Measurements from ENCODE around the gene MAML1. TPM values are rescaled to one million over a fixed set of nuclear protein-coding genes. Genes with fewer than 3 reads are reported as not detected.

Gene MAML1
- total RNA-seq, 1 donor from 2014 or later, result 26.0 TPM

DNA sequence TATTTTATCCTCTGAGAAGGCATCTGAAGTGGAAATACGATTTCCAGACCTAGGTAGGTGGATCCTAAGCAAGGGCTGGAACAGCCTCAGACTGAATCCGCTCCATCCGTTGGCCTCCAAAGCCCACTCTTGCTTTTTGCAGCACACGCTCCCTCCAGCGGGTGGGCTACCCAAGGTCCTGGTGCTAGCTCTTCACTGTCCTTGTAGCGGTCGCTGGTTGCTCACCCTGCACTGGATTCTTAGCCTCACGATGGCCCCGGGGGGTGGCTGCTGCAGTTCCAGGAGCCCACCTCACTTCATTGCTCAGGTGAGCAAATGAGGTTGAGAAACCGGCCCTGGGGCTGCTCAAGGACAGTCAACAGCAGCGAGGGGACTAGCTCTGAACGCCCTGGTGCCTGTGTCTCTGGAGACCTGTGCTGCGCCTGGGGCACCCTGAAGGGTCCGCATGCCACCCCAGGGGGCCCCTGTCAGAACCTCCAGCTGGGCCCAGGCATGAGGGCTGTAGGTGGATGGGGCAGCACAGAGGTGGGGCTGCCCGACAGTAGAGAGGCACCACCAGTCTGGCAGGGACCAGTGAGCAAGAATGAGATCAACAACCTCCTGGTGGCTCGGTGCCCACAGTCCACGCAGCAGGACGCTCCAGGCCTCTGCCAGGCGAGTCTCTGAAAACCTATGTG, 69.7 kb downstream of the MAML1 start:
- Histone ChIP-seq H3K27ac (ENCODE audit: low read depth, low read length) (no peak overlapping the region), H2AFZ (ENCODE audit: low read depth, low read length) (no peak overlapping the region), H3K36me3 (ENCODE audit: insufficient read depth, low read length) (no peaks in the 10 kb centered on the region), H3K9me3 (ENCODE audit: insufficient read depth, low read depth, low read length) (no peaks in the 10 kb centered on the region), H3K4me2 (ENCODE audit: low read length) (no peak overlapping the region), H3K4me3 (ENCODE audit: insufficient read depth, low read depth, low read length) (no peak overlapping the region), H3K9ac (ENCODE audit: low read length) (no peak overlapping the region), H3K4me1 (ENCODE audit: insufficient read depth, low read length) (peaks cover 21% of the 10 kb centered on the region), H3K27me3 (ENCODE audit: insufficient read depth, low read length) (no peaks in the 10 kb centered on the region), H4K20me1 (ENCODE audit: insufficient read depth, low read length) (peaks cover 61% of the 10 kb centered on the region), H3K79me2 (ENCODE audit: insufficient read depth, low read length) (peaks cover 43% of the 10 kb centered on the region)
- Mint-ChIP-seq H3K36me3 (ENCODE audit: low read depth, unreplicated experiment) (peaks cover 14% of the 10 kb centered on the region), H3K27me3 (ENCODE audit: low read depth, unreplicated experiment) (no peaks in the 10 kb centered on the region), H3K9me3 (ENCODE audit: unreplicated experiment) (no peaks in the 10 kb centered on the region), H3K4me1 (ENCODE audit: low read depth, unreplicated experiment) (peaks cover 14% of the 10 kb centered on the region), H3K27ac (ENCODE audit: unreplicated experiment) (no peak overlapping the region), H3K4me3 (ENCODE audit: unreplicated experiment) (no peak overlapping the region)
- DNase-seq (ENCODE audit: low read depth) (no peak), FAIRE-seq (no peak)
- no peak for TF ChIP-seq EZH2 (IDR thresholded peaks at IDR 0.05; ENCODE audit: insufficient read depth, low read length)
- TF ChIP-seq, protein P1, sequence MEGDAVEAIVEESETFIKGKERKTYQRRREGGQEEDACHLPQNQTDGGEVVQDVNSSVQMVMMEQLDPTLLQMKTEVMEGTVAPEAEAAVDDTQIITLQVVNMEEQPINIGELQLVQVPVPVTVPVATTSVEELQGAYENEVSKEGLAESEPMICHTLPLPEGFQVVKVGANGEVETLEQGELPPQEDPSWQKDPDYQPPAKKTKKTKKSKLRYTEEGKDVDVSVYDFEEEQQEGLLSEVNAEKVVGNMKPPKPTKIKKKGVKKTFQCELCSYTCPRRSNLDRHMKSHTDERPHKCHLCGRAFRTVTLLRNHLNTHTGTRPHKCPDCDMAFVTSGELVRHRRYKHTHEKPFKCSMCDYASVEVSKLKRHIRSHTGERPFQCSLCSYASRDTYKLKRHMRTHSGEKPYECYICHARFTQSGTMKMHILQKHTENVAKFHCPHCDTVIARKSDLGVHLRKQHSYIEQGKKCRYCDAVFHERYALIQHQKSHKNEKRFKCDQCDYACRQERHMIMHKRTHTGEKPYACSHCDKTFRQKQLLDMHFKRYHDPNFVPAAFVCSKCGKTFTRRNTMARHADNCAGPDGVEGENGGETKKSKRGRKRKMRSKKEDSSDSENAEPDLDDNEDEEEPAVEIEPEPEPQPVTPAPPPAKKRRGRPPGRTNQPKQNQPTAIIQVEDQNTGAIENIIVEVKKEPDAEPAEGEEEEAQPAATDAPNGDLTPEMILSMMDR (IDR thresholded peaks at IDR 0.05; ENCODE audit: insufficient read depth, low read depth, low read length), result no peak

- H3K4me1 Mint-ChIP-seq (ENCODE audit: low read depth, unreplicated experiment), result peaks cover 14% of the 10 kb centered on the region
- no peak overlapping the region for H3K4me3 ChIP-seq (ENCODE audit: insufficient read depth, low read depth, low read length)
- peaks cover 21% of the 10 kb centered on the region for H3K4me1 ChIP-seq (ENCODE audit: insufficient read depth, low read length)
- no peaks in the 10 kb centered on the region for H3K9me3 Mint-ChIP-seq (ENCODE audit: unreplicated experiment)
- H3K9ac ChIP-seq (ENCODE audit: low read length), result no peak overlapping the region
- DNase-seq (ENCODE audit: low read depth), result no peak
- H3K27me3 Mint-ChIP-seq (ENCODE audit: low read depth, unreplicated experiment), result no peaks in the 10 kb centered on the region
- H3K27ac Mint-ChIP-seq (ENCODE audit: unreplicated experiment), result no peak overlapping the region
- no peaks in the 10 kb centered on the region for H3K36me3 ChIP-seq (ENCODE audit: insufficient read depth, low read length)
- TF ChIP-seq, protein P1 (IDR thresholded peaks at IDR 0.05; ENCODE audit: insufficient read depth, low read depth, low read length), result no peak
- TF ChIP-seq EZH2 (IDR thresholded peaks at IDR 0.05; ENCODE audit: insufficient read depth, low read length), result no peak
- peaks cover 61% of the 10 kb centered on the region for H4K20me1 ChIP-seq (ENCODE audit: insufficient read depth, low read length)
- no peaks in the 10 kb centered on the region for H3K9me3 ChIP-seq (ENCODE audit: insufficient read depth, low read depth, low read length)
- H3K27me3 ChIP-seq (ENCODE audit: insufficient read depth, low read length), result no peaks in the 10 kb centered on the region
- no peak overlapping the region for H3K4me2 ChIP-seq (ENCODE audit: low read length)
- no peak overlapping the region for H3K27ac ChIP-seq (ENCODE audit: low read depth, low read length)
- peaks cover 43% of the 10 kb centered on the region for H3K79me2 ChIP-seq (ENCODE audit: insufficient read depth, low read length)
- H3K4me3 Mint-ChIP-seq (ENCODE audit: unreplicated experiment), result no peak overlapping the region
- no peak for FAIRE-seq
- peaks cover 14% of the 10 kb centered on the region for H3K36me3 Mint-ChIP-seq (ENCODE audit: low read depth, unreplicated experiment)
- H2AFZ ChIP-seq (ENCODE audit: low read depth, low read length), result no peak overlapping the region
Observed at GRCh38 chr5:179802950-179803562, 70.4 kb downstream of the MAML1 start.

All from astrocyte (in vitro differentiated cells and primary cell).